ENCODE results near the gene AGTRAP. TPM values are rescaled to one million over a fixed set of nuclear protein-coding genes. Genes with fewer than 3 reads are reported as not detected.

Gene AGTRAP
- total and polyA plus RNA-seq, 2 of the 8 experiments (the other 6 are each of a cell fraction or from before 2014, with no cell fraction given), result 69.7 to 192 TPM

GRCh38 chr1:11728126-11728806, 7.7 kb upstream of the AGTRAP start (continued):
- no peak for TF ChIP-seq GABPA (IDR thresholded peaks at IDR 0.05; ENCODE audit: borderline replicate concordance, insufficient read depth, low read length)

All from H1 (cell line).